ENCODE results near the gene BUD31. TPM values are rescaled to one million over a fixed set of nuclear protein-coding genes. Genes with fewer than 3 reads are reported as not detected.

BUD31 gene
- total RNA-seq, 6 experiments from 2014 or later, result 134 to 147 (median 146) TPM

DNA sequence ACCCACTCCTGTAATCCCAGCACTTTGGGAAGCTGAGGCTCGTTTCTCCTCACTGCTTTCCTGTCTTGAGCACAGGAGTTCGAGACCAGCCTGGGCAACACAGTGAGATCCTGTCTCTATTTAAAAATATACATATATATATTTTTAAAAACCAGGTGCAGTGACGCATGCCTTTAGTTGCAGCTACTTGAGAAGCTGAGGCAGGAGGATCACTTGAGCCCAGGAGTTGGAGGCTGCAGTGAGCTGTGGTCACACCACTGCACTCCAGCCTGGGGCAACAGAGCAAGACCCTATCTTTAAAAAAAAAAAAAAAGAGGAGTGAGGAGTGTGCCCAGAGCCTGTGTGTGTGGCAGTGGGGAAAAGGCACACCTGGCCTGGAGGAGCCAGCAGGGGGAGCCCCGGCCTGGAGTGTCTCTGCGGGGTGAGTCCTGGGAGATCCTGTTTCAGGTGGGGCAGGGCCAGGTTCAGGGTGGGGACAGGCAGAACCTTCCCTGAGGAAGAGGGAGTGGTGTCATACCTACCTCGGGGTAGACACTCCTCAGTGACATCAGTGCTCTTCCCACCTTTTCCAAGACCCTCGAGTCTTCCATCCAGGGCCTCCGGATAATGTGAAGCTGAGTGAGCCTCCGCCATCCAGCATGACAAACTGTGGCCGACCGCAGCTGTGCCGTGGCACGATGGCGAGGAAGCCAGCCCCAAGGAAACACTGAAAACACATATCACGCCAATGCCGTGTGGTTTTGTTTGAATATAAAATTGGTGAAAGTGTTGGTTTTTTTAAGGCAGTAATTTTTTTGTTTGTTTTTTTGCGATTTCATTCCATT is 43.2 kb upstream of the BUD31 start:
- H3K36me3 Mint-ChIP-seq (ENCODE audit: low read depth), result peaks cover 16% of the 10 kb centered on the region; the same call in 1 of the 2 replicates
- H3K9me3 Mint-ChIP-seq, result no peaks in the 10 kb centered on the region
- TF ChIP-seq, protein P1, sequence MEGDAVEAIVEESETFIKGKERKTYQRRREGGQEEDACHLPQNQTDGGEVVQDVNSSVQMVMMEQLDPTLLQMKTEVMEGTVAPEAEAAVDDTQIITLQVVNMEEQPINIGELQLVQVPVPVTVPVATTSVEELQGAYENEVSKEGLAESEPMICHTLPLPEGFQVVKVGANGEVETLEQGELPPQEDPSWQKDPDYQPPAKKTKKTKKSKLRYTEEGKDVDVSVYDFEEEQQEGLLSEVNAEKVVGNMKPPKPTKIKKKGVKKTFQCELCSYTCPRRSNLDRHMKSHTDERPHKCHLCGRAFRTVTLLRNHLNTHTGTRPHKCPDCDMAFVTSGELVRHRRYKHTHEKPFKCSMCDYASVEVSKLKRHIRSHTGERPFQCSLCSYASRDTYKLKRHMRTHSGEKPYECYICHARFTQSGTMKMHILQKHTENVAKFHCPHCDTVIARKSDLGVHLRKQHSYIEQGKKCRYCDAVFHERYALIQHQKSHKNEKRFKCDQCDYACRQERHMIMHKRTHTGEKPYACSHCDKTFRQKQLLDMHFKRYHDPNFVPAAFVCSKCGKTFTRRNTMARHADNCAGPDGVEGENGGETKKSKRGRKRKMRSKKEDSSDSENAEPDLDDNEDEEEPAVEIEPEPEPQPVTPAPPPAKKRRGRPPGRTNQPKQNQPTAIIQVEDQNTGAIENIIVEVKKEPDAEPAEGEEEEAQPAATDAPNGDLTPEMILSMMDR (IDR thresholded peaks at IDR 0.05), result peak; percentile 73
- no peak for DNase-seq
- H3K4me3 Mint-ChIP-seq, result no peak overlapping the region
- no peak overlapping the region for H3K27ac Mint-ChIP-seq
- peaks cover 1% of the 10 kb centered on the region; the same call in 1 of the 2 replicates for H3K27me3 Mint-ChIP-seq (ENCODE audit: insufficient read depth)
- peaks cover 28% of the 10 kb centered on the region for H3K4me1 Mint-ChIP-seq (ENCODE audit: low read depth)

DNA sequence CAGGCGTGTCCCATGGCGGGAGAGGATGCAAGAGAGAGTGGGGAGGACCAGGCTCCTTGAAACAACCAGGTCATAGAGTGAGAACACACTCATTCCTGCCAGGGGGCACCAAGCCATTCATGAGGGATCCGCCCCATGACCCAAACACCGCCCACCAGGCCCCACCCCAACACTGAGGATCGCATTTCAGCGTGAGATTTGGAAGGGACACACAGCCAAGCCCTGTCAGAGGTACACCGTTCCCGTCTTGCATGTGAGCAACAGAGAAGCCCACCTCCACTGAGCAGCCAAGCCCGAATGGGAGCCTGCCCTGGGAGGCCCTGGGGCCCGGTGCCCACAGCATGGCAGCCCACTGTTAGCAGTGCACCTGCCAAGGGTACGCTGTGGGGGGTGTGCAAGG is 42.1 kb upstream of the BUD31 start:
- Mint-ChIP-seq H3K9me3 (no peaks in the 10 kb centered on the region), H3K36me3 (ENCODE audit: low read depth) (peaks cover 16% of the 10 kb centered on the region; the same call in 1 of the 2 replicates), H3K4me3 (no peak overlapping the region), H3K27me3 (ENCODE audit: insufficient read depth) (no peaks in the 10 kb centered on the region), H3K4me1 (ENCODE audit: low read depth) (peaks cover 25% of the 10 kb centered on the region), H3K27ac (no peak overlapping the region)
- TF ChIP-seq, protein P1 (IDR thresholded peaks at IDR 0.05), result no peak
- no peak for DNase-seq

DNA sequence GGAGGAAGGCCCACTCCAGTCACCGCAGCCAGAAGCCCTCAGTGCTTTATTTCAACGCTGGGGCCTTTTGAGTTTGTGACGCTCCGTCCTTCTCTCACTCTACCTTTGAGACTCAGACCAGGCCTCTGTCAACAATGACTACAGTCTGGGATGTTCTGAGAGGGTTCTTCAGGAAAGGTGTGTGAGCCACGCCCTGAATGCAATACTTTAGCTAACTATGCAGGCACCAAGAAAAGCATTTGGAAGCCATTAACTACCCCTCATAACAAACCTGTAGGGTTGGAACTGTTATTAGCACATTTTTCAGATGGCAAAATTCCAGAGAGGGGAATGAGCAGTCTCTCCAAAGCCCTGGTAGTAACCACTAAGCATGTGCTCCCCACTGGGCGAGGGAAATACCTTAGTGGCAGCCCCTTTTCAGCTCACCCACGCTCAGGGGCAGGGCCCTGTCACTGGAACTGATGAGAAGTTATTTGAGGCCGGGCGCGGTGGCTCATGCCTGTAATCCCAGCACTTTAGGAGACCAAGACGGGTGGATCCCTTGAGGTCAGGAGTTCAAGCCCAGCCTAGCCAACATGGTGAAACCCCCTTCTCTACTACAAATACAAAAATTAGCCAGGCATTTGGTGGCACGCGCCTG is 39.9 kb upstream of the BUD31 start:
- H3K27ac Mint-ChIP-seq, result no peak overlapping the region; the same call in 1 of the 2 replicates
- peaks cover 17% of the 10 kb centered on the region for H3K4me1 Mint-ChIP-seq (ENCODE audit: low read depth)
- DNase-seq, result no peak
- no peaks in the 10 kb centered on the region for H3K9me3 Mint-ChIP-seq
- TF ChIP-seq, protein P1 (IDR thresholded peaks at IDR 0.05), result no peak
- H3K36me3 Mint-ChIP-seq (ENCODE audit: low read depth), result peaks cover 16% of the 10 kb centered on the region; the same call in 1 of the 2 replicates
- no peak overlapping the region for H3K4me3 Mint-ChIP-seq
- H3K27me3 Mint-ChIP-seq (ENCODE audit: insufficient read depth), result peaks cover 3% of the 10 kb centered on the region; the same call in 1 of the 2 replicates

DNA sequence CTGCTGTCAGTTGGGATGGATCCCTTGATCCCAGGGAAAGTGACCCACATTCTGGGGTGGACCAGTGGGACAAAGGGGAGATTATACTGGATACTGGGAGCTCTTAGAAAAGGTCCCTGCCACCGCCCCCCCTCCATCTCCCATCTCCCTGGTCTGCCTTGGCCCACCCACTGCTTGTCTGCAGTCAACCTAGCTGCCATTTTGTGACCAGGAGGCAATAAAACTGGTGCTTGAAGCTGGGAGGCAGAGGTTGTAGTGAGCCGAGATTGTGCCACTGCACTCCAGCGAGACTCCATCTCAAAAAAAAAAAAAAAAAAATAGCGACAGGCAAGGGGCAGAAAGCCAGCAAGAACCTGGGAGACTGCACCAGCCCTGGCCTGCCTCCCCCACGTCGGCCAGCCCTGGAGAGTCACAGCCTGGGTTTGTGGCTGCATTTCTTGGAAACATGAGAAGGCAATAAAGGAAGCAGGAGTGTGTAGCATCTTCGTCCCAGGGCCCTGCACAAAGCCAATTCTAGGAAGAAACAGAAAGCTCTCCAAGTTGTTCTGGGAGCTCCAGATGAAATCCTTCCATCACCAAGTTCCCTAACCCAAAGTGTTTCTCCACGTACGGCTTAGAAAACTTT is 38.9 kb upstream of the BUD31 start:
- Mint-ChIP-seq H3K4me1 (ENCODE audit: low read depth) (peaks cover 17% of the 10 kb centered on the region), H3K9me3 (no peaks in the 10 kb centered on the region), H3K4me3 (no peak overlapping the region), H3K27ac (peak overlapping the region; percentile 31; the same call in 1 of the 2 replicates), H3K27me3 (ENCODE audit: insufficient read depth) (peaks cover 3% of the 10 kb centered on the region; the same call in 1 of the 2 replicates), H3K36me3 (ENCODE audit: low read depth) (peaks cover 16% of the 10 kb centered on the region; the same call in 1 of the 2 replicates)
- DNase-seq, result no peak
- TF ChIP-seq, protein P1 (IDR thresholded peaks at IDR 0.05), result no peak

DNA sequence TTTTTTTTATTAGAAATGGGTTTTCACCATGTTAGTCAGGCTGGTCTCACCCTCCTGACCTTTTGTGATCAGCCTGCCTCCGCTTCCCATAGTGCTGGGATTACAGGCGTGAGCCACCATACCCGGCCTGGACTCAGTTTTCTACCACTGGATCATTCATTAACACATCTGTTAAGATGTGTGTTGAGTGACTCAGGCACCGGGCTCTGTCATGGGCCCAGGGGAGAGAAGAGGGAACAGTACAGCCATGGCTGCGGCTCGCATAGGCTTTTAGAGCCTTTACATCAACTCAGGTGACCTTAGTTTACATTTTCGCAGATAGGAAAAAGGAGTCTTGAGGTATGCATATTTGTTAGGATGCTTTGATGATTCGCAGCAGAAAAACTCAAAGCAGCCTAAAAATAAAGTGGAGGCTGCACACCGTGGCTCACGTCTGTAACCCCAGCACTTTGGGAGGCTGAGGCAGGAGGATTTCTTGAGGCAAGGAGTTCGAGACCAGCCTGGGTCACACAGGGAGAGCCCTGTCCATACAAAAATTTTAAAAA is 37.3 kb upstream of the BUD31 start:
- H3K9me3 Mint-ChIP-seq, result no peaks in the 10 kb centered on the region
- no peak for DNase-seq
- no peak overlapping the region; the same call in 1 of the 2 replicates for H3K4me3 Mint-ChIP-seq
- peaks cover 7% of the 10 kb centered on the region; the same call in 1 of the 2 replicates for H3K36me3 Mint-ChIP-seq (ENCODE audit: low read depth)
- peaks cover 3% of the 10 kb centered on the region; the same call in 1 of the 2 replicates for H3K27me3 Mint-ChIP-seq (ENCODE audit: insufficient read depth)
- H3K27ac Mint-ChIP-seq, result peak overlapping the region; percentile 53; the same call in 1 of the 2 replicates
- H3K4me1 Mint-ChIP-seq (ENCODE audit: low read depth), result peaks cover 17% of the 10 kb centered on the region
- TF ChIP-seq, protein P1 (IDR thresholded peaks at IDR 0.05), result no peak
